GM20000 (cell line): Measurements from ENCODE around the gene MAU2.

ENCODE experiments used
- DNase-seq: peaks from one replicate; pipeline ENCODE4 v3.0.0; 2012; ENCODE audit warnings: low spot score
- CTCF ChIP-seq: IDR thresholded peaks from 2 replicates; pipeline ENCODE4 v1.5.1; 2012; ENCODE audit warnings: mild to moderate bottlenecking, control low read depth; ENCODE audit errors: extremely low read depth, missing control alignments

Gene MAU2

GRCh38 chr19:19278315-19278714 is 42.3 kb upstream of the MAU2 start:
- TF ChIP-seq CTCF = no peak
- no peak for DNase-seq

- DNase-seq = no peak
- TF ChIP-seq CTCF = no peak
Observed at GRCh38 chr19:19279062-19279612, 41.5 kb upstream of the MAU2 start.

GRCh38 chr19:19279853-19280252 is 40.8 kb upstream of the MAU2 start:
- no peak for DNase-seq
- TF ChIP-seq CTCF = no peak

GRCh38 chr19:19280561-19280960 is 40.1 kb upstream of the MAU2 start:
- no peak for DNase-seq
- no peak for TF ChIP-seq CTCF

GRCh38 chr19:19285686-19286085 is 34.9 kb upstream of the MAU2 start:
- no peak for TF ChIP-seq CTCF
- no peak for DNase-seq

GRCh38 chr19:19292607-19293006 is 28.0 kb upstream of the MAU2 start:
- TF ChIP-seq CTCF = no peak
- DNase-seq = no peak

GRCh38 chr19:19294914-19295313 is 25.7 kb upstream of the MAU2 start:
- TF ChIP-seq CTCF = no peak
- no peak for DNase-seq
